MCF 10A (cell line): ENCODE results near the gene TANC1. TPM values are rescaled to one million over a fixed set of nuclear protein-coding genes. Genes with fewer than 3 reads are reported as not detected.

Source experiments
- BruUV-seq: library from RNA; stranded (reverse); fragments of 400-500 nt; replicated peaks from 2 replicates; lab custom pipeline; 2021; lab: Mats Ljungman, UMichigan
- CTCF ChIA-PET: fragments of 300-600 bp; sonication (Branson Sonifier 250); formaldehyde crosslinking; extraction: SDS; loops from one replicate; lab custom pipeline; 2021; ENCODE audit warnings: antibody characterized with exemption, inconsistent platforms; lab: Yijun Ruan, JAX
- POLR2A ChIA-PET: fragments of 300-600, 350-650 bp; sonication (Branson Sonifier 250); formaldehyde crosslinking; extraction: SDS; loops from one replicate; lab custom pipeline; 2020; ENCODE audit warnings: antibody characterized with exemption, inconsistent platforms; lab: Yijun Ruan, JAX
- DNase-seq: peaks from one replicate; pipeline ENCODE4 v3.0.0-alpha.2; 2018; ENCODE audit not compliant: unreplicated experiment
- H3K27ac Mint-ChIP-seq: one replicate; pipeline ENCODE4 v1.8.0; 2022; ENCODE audit warnings: mild to moderate bottlenecking, low read depth, mixed read lengths; ENCODE audit not compliant: unreplicated experiment
- H3K27me3 Mint-ChIP-seq: one replicate; pipeline ENCODE4 v1.8.0; 2022; ENCODE audit warnings: mixed read lengths; ENCODE audit not compliant: insufficient read depth, unreplicated experiment
- H3K36me3 Mint-ChIP-seq: one replicate; pipeline ENCODE4 v1.8.0; 2022; ENCODE audit warnings: mild to moderate bottlenecking, moderate library complexity, mixed read lengths; ENCODE audit not compliant: insufficient read depth, unreplicated experiment
- H3K4me1 Mint-ChIP-seq: one replicate; pipeline ENCODE4 v1.8.0; 2022; ENCODE audit warnings: mixed read lengths; ENCODE audit not compliant: insufficient read depth, unreplicated experiment
- H3K4me3 Mint-ChIP-seq: one replicate; pipeline ENCODE4 v1.8.0; 2022; ENCODE audit warnings: mild to moderate bottlenecking, moderate library complexity, mixed read lengths; ENCODE audit not compliant: unreplicated experiment
- H3K9me3 Mint-ChIP-seq: one replicate; pipeline ENCODE4 v1.8.0; 2022; ENCODE audit warnings: mixed read lengths; ENCODE audit not compliant: unreplicated experiment
- intact Hi-C: fragments of 100-400 bp; cut with micrococcal nuclease; formaldehyde crosslinking; loops from 2 replicates; pipeline ENCODE4 v1.14.1; 2022
- total RNA-seq: library from RNA; stranded (reverse); gene quantifications from 2 replicates; pipeline ENCODE4 v1.2.3, GENCODE V29; 2022
- TF ChIP-seq, protein P1 (sequence below): fragments of 200-600 bp; IDR thresholded peaks from one replicate; pipeline ENCODE4 v1.8.0; 2022; ENCODE audit warnings: antibody characterized with exemption, mild to moderate bottlenecking; ENCODE audit not compliant: unreplicated experiment

TANC1 gene
- total RNA-seq, 1 experiment from 2014 or later = 35.3 TPM

- H3K27ac Mint-ChIP-seq = peak overlapping the region; percentile 90
- intact Hi-C loops = loop anchor here (1.0 to 5.0 kb wide), 4 partner anchors 43 to 198 kb away; no protein-coding TSS in a partner anchor
- POLR2A ChIA-PET = interaction anchor here (0.6 to 6.6 kb wide), 29 partner anchors 8 to 742 kb away, joined by 3 to 123 read pairs (median 6); partner anchors contain the start of gene MARCHF7
- peaks cover 41% of the 10 kb centered on the region for H3K4me1 Mint-ChIP-seq
- DNase-seq = peak; percentile 48
- no TSS peak for BruUV-seq
- peaks cover 9% of the 10 kb centered on the region for H3K36me3 Mint-ChIP-seq
- CTCF ChIA-PET = interaction anchor here (0.7 to 1.4 kb wide), 6 partner anchors 12 to 243 kb away, joined by 3 to 7 read pairs (median 4); no protein-coding TSS in a partner anchor
- peak overlapping the region; percentile 90 for H3K4me3 Mint-ChIP-seq
- no peaks in the 10 kb centered on the region for H3K9me3 Mint-ChIP-seq
- no peaks in the 10 kb centered on the region for H3K27me3 Mint-ChIP-seq
- TF ChIP-seq, protein P1, sequence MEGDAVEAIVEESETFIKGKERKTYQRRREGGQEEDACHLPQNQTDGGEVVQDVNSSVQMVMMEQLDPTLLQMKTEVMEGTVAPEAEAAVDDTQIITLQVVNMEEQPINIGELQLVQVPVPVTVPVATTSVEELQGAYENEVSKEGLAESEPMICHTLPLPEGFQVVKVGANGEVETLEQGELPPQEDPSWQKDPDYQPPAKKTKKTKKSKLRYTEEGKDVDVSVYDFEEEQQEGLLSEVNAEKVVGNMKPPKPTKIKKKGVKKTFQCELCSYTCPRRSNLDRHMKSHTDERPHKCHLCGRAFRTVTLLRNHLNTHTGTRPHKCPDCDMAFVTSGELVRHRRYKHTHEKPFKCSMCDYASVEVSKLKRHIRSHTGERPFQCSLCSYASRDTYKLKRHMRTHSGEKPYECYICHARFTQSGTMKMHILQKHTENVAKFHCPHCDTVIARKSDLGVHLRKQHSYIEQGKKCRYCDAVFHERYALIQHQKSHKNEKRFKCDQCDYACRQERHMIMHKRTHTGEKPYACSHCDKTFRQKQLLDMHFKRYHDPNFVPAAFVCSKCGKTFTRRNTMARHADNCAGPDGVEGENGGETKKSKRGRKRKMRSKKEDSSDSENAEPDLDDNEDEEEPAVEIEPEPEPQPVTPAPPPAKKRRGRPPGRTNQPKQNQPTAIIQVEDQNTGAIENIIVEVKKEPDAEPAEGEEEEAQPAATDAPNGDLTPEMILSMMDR = no peak
Observed at GRCh38 chr2:158969715-158970240, 1.3 kb downstream of the TANC1 start.

DNA sequence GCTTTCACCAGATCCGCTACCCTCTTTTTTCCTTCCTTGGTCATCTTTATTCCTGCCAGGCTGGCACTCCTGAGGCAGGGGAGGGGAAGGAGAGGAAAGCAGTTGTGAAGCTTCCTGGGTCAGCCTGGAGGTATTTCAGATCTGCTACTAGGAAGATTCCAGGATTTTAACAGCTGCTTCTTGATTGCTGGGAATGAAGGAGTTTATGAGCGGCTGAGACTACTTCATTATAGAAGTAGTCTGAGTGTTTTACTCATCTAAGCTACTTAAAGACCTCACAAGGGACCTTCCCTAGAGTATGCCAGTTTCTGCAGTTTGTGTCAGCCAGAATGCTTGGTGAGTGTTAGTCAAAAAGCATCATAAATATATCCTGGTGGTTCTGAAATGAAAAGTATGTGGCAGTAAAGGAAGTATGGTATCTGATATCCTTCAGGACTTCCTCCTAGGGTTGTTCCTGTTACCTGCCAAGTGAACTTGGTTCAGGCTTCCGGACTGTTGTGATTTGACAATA is 1.9 kb downstream of the TANC1 start:
- Mint-ChIP-seq H3K4me1 (peaks cover 41% of the 10 kb centered on the region), H3K27ac (peak overlapping the region; percentile 90), H3K27me3 (no peaks in the 10 kb centered on the region), H3K36me3 (peaks cover 9% of the 10 kb centered on the region), H3K4me3 (peak overlapping the region; percentile 90), H3K9me3 (no peaks in the 10 kb centered on the region)
- ChIA-PET CTCF (interaction anchor here (0.6 to 1.4 kb wide), 5 partner anchors 28 to 243 kb away, joined by 3 to 7 read pairs (median 4); no protein-coding TSS in a partner anchor), POLR2A (interaction anchor here (0.6 to 6.6 kb wide), 25 partner anchors 7 to 742 kb away, joined by 3 to 123 read pairs (median 8); partner anchors contain the start of gene MARCHF7)
- TF ChIP-seq, protein P1 = no peak
- BruUV-seq = no TSS peak
- no peak for DNase-seq
- intact Hi-C loops = loop anchor here (1.0 to 5.0 kb wide), 2 partner anchors 44 to 62 kb away; no protein-coding TSS in a partner anchor

GRCh38 chr2:158973116-158973956 is 4.9 kb downstream of the TANC1 start:
- no peaks in the 10 kb centered on the region for H3K9me3 Mint-ChIP-seq
- TF ChIP-seq, protein P1 = no peak
- H3K36me3 Mint-ChIP-seq = peaks cover 9% of the 10 kb centered on the region
- H3K4me3 Mint-ChIP-seq = peak overlapping the region; percentile 1
- ChIA-PET CTCF (interaction anchor here (0.6 to 1.2 kb wide), 6 partner anchors 8 to 76 kb away, joined by 3 to 5 read pairs (median 5); no protein-coding TSS in a partner anchor), POLR2A (interaction anchor here (0.9 to 2.3 kb wide), 13 partner anchors 9 to 99 kb away, joined by 3 to 7 read pairs (median 4); no protein-coding TSS in a partner anchor)
- peak; percentile 89 for DNase-seq
- no peaks in the 10 kb centered on the region for H3K27me3 Mint-ChIP-seq
- intact Hi-C loops = loop anchor here (1.0 to 5.0 kb wide), 2 partner anchors 17 to 59 kb away; no protein-coding TSS in a partner anchor
- H3K27ac Mint-ChIP-seq = peak overlapping the region; percentile 65
- no TSS peak for BruUV-seq
- peaks cover 47% of the 10 kb centered on the region for H3K4me1 Mint-ChIP-seq
